OCI-LY1 (cell line): ENCODE data around the gene ELK4.
A peak's percentile ranks its signal among the peaks of the same experiment; 100 is the strongest.

Experiments used
- H2AFZ ChIP-seq: fragments of 200-600 bp; sonication (generic), shearing (Covaris generic); 2 replicates; pipeline ENCODE4 v1.6.0; 2014; ENCODE audit warnings: antibody characterized with exemption, mild to moderate bottlenecking, low read length
- H3F3A ChIP-seq: fragments of 200-600 bp; sonication (generic), shearing (Covaris generic); 2 replicates; pipeline ENCODE4 v1.6.0; 2014; ENCODE audit warnings: mild to moderate bottlenecking, antibody characterized with exemption, low read length, moderate library complexity; ENCODE audit not compliant: insufficient read depth
- H3K27ac ChIP-seq: fragments of 200-600 bp; sonication (generic); 2 replicates; pipeline ENCODE4 v1.5.1; 2014; ENCODE audit warnings: low read length, mixed run types, mild to moderate bottlenecking, low read depth; ENCODE audit not compliant: poor library complexity, severe bottlenecking
- H3K27me3 ChIP-seq: fragments of 200-600 bp; sonication (generic); 2 replicates; pipeline ENCODE4 v1.6.0; 2014; ENCODE audit warnings: antibody characterized with exemption, mild to moderate bottlenecking, low read length, moderate library complexity; ENCODE audit not compliant: insufficient read depth
- H3K36me3 ChIP-seq: fragments of 200-600 bp; sonication (generic); 2 replicates; pipeline ENCODE4 v1.6.1; 2014; ENCODE audit warnings: mild to moderate bottlenecking, antibody characterized with exemption, low read length, moderate library complexity, mixed read lengths; ENCODE audit not compliant: insufficient read depth
- H3K4me1 ChIP-seq: fragments of 200-600 bp; sonication (generic); 2 replicates; pipeline ENCODE4 v1.5.1; 2014; ENCODE audit warnings: mild to moderate bottlenecking, low read length, moderate library complexity; ENCODE audit not compliant: insufficient read depth, severe bottlenecking
- H3K4me2 ChIP-seq: fragments of 200-600 bp; sonication (generic), shearing (Covaris generic); 2 replicates; pipeline ENCODE4 v1.6.1; 2014; ENCODE audit warnings: low read length
- H3K4me3 ChIP-seq: fragments of 200-600 bp; sonication (generic); 2 replicates; pipeline ENCODE4 v1.5.1; 2014; ENCODE audit warnings: low read length, low read depth, mild to moderate bottlenecking, mixed read lengths; ENCODE audit not compliant: poor library complexity, severe bottlenecking
- H3K79me2 ChIP-seq: fragments of 200-600 bp; shearing (Covaris generic); 2 replicates; pipeline ENCODE4 v1.6.1; 2016; ENCODE audit warnings: mixed run types, low read length, mixed read lengths; ENCODE audit not compliant: insufficient read depth
- H3K9ac ChIP-seq: fragments of 200-600 bp; sonication (generic), shearing (Covaris generic); 2 replicates; pipeline ENCODE4 v1.6.1; 2014; ENCODE audit warnings: mild to moderate bottlenecking, low read length, mixed read lengths
- H3K9me2 ChIP-seq: fragments of 200-600 bp; sonication (generic), shearing (Covaris generic); 2 replicates; pipeline ENCODE4 v1.6.1; 2014; ENCODE audit warnings: low read depth, mild to moderate bottlenecking, low read length, mixed read lengths
- H3K9me3 ChIP-seq: fragments of 200-600 bp; shearing (Covaris generic); 2 replicates; pipeline ENCODE4 v1.6.1; 2014; ENCODE audit warnings: low read length, mixed read lengths
- H4K20me1 ChIP-seq: fragments of 200-600 bp; sonication (generic), shearing (Covaris generic); 2 replicates; pipeline ENCODE4 v1.6.0; 2016; ENCODE audit warnings: mild to moderate bottlenecking, low read length; ENCODE audit not compliant: insufficient read depth
- CTCF ChIP-seq: fragments of 200-600 bp; sonication (generic), shearing (Covaris generic); IDR thresholded peaks from 2 replicates; pipeline ENCODE4 v1.5.1; 2017; ENCODE audit warnings: mild to moderate bottlenecking, antibody characterized with exemption, low read length, moderate library complexity, mixed read lengths
- EZH2 ChIP-seq: fragments of 200-600 bp; sonication (generic), shearing (Covaris generic); IDR thresholded peaks from 2 replicates; pipeline ENCODE4 v1.8.0; 2017; ENCODE audit warnings: borderline replicate concordance, mixed run types, mild to moderate bottlenecking, antibody characterized with exemption, low read length, moderate library complexity, mixed read lengths

ELK4 gene

DNA sequence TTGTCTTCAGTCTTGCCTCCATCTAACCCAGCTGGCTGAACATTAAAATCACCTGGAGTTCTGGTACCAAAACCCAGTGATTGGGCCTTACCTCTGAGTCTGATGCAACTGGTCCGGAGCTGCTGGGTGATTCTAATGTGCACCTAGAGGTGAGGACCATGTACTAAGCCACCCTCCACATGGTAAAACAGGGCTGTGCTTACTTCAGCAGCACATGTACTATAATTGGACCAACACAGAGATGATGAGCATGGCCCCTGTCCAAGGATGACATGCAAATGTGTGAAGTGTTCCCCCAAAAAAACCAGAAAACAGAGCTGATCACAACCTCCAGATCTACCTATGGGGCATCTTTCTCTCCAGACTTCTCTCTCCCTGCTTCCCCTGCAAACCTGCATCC lies 37.0 kb downstream of the ELK4 start:
- H4K20me1 ChIP-seq, result no peaks in the 10 kb centered on the region
- peak overlapping the region; percentile 54 for H3K9ac ChIP-seq
- peaks cover 7% of the 10 kb centered on the region for H3F3A ChIP-seq
- no peak overlapping the region for H2AFZ ChIP-seq
- H3K27ac ChIP-seq, result peak overlapping the region; percentile 98
- no peaks in the 10 kb centered on the region for H3K9me2 ChIP-seq
- H3K4me1 ChIP-seq, result peaks cover 61% of the 10 kb centered on the region
- H3K4me3 ChIP-seq, result peak overlapping the region; percentile 61
- H3K79me2 ChIP-seq, result no peaks in the 10 kb centered on the region
- peaks cover 21% of the 10 kb centered on the region; the same call in 1 of the 2 replicates for H3K36me3 ChIP-seq
- TF ChIP-seq CTCF (no peak), EZH2 (no peak)
- no peaks in the 10 kb centered on the region for H3K27me3 ChIP-seq
- H3K9me3 ChIP-seq, result no peaks in the 10 kb centered on the region
- peak overlapping the region; percentile 66 for H3K4me2 ChIP-seq

DNA sequence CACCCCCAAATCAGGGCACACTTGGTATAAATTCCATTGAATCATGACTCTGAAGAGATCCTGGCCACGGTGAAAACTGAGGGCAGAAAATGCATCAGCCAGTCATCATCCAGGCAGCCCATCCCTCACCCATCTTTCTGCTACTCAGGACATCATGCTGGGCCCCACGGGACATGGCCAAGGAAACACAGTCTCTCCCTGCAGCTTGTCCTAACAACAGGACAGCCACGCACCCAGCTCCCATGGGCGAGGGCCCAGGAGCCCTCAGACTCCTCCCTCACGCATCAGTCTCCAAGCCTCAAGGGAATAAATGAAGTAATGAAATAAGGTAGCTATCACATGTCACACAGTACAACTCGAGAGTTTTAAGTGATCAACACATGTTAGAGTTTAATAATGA lies 37.8 kb downstream of the ELK4 start:
- Histone ChIP-seq H3K9me2 (no peaks in the 10 kb centered on the region), H3K9me3 (no peaks in the 10 kb centered on the region), H3K4me2 (peak overlapping the region; percentile 66), H3F3A (peaks cover 7% of the 10 kb centered on the region), H2AFZ (no peak overlapping the region), H3K4me3 (peak overlapping the region; percentile 61), H3K27ac (peak overlapping the region; percentile 98), H4K20me1 (no peaks in the 10 kb centered on the region), H3K36me3 (peaks cover 16% of the 10 kb centered on the region; the same call in 1 of the 2 replicates), H3K79me2 (no peaks in the 10 kb centered on the region), H3K27me3 (no peaks in the 10 kb centered on the region), H3K4me1 (peaks cover 61% of the 10 kb centered on the region), H3K9ac (peak overlapping the region; percentile 36)
- TF ChIP-seq EZH2 (no peak), CTCF (no peak)

DNA sequence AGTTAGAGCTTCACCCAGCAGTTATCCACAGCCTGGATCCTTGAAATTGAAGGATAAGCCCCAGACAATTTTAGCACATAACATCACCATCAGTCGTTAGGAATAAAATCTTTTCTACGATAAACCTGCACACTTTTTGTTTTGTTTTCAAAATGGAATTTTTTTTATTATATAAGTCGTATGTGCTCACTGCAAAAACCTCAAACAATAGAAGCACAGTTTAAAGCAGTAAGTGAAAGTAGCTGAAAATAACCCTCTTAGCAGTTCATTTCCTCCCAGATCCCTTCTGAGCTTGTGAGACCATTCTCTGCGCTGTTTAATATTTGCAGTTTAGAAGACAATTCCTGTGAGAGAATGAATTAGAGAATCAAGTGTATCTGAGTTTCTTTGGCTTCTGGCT lies 38.3 kb downstream of the ELK4 start:
- Histone ChIP-seq H3K36me3 (peaks cover 12% of the 10 kb centered on the region; the same call in 1 of the 2 replicates), H3K9ac (peak overlapping the region; percentile 36), H2AFZ (no peak overlapping the region), H3K79me2 (no peaks in the 10 kb centered on the region), H3K4me3 (peak overlapping the region; percentile 61), H3K4me2 (peak overlapping the region; percentile 66), H3K9me3 (no peaks in the 10 kb centered on the region), H4K20me1 (no peaks in the 10 kb centered on the region), H3K4me1 (peaks cover 61% of the 10 kb centered on the region), H3K9me2 (no peaks in the 10 kb centered on the region), H3K27me3 (no peaks in the 10 kb centered on the region), H3F3A (peaks cover 7% of the 10 kb centered on the region), H3K27ac (peak overlapping the region; percentile 98)
- TF ChIP-seq EZH2 (no peak), CTCF (no peak)
